IMR-90 (cell line): ENCODE results near the gene DCHS2. TPM values are rescaled to one million over a fixed set of nuclear protein-coding genes. Genes with fewer than 3 reads are reported as not detected.

Experiments
- ATAC-seq: fragments of 200-7000 bp; cut with Tn5 transposase; 2 replicates; pipeline ENCODE4 v1.9.1; 2020; ENCODE audit warnings: low read depth, mild to moderate bottlenecking, moderate library complexity
- BruUV-seq: library from RNA; stranded (reverse); fragments of 400-500 nt; replicated peaks from 2 replicates; lab custom pipeline; 2021; lab: Mats Ljungman, UMichigan
- CTCF ChIA-PET: fragments of 300-600 bp; formaldehyde crosslinking; extraction: SDS; loops from one replicate; lab custom pipeline; 2021; ENCODE audit warnings: antibody characterized with exemption; lab: Yijun Ruan, JAX
- POLR2A ChIA-PET: fragments of 300-600 bp; sonication (Branson Sonifier 250); formaldehyde crosslinking; loops from one replicate; lab custom pipeline; 2022; ENCODE audit warnings: antibody characterized with exemption; ENCODE audit not compliant: unreplicated experiment; lab: Charles Lee
- DNase-seq: peaks from one replicate; pipeline ENCODE4 v3.0.0; 2013
- H2AFZ ChIP-seq: replicated peaks from 2 replicates; pipeline ENCODE3; 2013; ENCODE audit warnings: low read length, mild to moderate bottlenecking; ENCODE audit not compliant: poor library complexity
- H2AK5ac ChIP-seq: 2 replicates; pipeline ENCODE4 v1.6.1; 2013; ENCODE audit warnings: low read depth, low read length, inconsistent platforms
- H2AK9ac ChIP-seq: replicated peaks from 2 replicates; pipeline ENCODE3; 2013; ENCODE audit warnings: mild to moderate bottlenecking, low read depth, low read length, moderate library complexity; ENCODE audit not compliant: poor library complexity
- H2BK120ac ChIP-seq: 2 replicates; pipeline ENCODE4 v1.6.1; 2013; ENCODE audit warnings: low read depth, low read length, inconsistent platforms
- H2BK15ac ChIP-seq: 3 replicates; pipeline ENCODE4 v1.6.1; 2013; ENCODE audit warnings: low read depth, low read length, inconsistent platforms
- H2BK20ac ChIP-seq: 2 replicates; pipeline ENCODE4 v1.6.1; 2013; ENCODE audit warnings: low read depth, mild to moderate bottlenecking, inconsistent platforms, low read length, moderate library complexity
- H2BK5ac ChIP-seq: 2 replicates; pipeline ENCODE4 v1.6.1; 2013; ENCODE audit warnings: mild to moderate bottlenecking, low read depth, low read length, inconsistent platforms; ENCODE audit not compliant: poor library complexity, severe bottlenecking
- H3K14ac ChIP-seq: replicated peaks from 2 replicates; pipeline ENCODE4 v1.6.1; 2013; ENCODE audit warnings: low read depth, low read length, inconsistent platforms
- H3K18ac ChIP-seq: 2 replicates; pipeline ENCODE4 v1.6.1; 2013; ENCODE audit warnings: low read depth, low read length, control low read depth
- H3K23ac ChIP-seq: 2 replicates; pipeline ENCODE4 v1.6.1; 2013; ENCODE audit warnings: low read depth, low read length, inconsistent platforms
- H3K27ac ChIP-seq: 2 replicates; pipeline ENCODE4 v1.5.1; 2013; ENCODE audit warnings: mild to moderate bottlenecking, control low read depth, low read length; ENCODE audit not compliant: insufficient read depth
- H3K27me3 ChIP-seq: 2 replicates; pipeline ENCODE4 v1.6.1; 2013; ENCODE audit warnings: low read length; ENCODE audit not compliant: control insufficient read depth, insufficient read depth
- H3K36me3 ChIP-seq: 2 replicates; pipeline ENCODE4 v1.6.1; 2013; ENCODE audit warnings: low read length, mixed read lengths; ENCODE audit not compliant: control insufficient read depth, insufficient read depth
- H3K4ac ChIP-seq: 2 replicates; pipeline ENCODE4 v1.6.1; 2013; ENCODE audit warnings: low read depth, low read length, inconsistent platforms
- H3K4me1 ChIP-seq: 2 replicates; pipeline ENCODE4 v1.6.1; 2013; ENCODE audit warnings: low read length, mixed read lengths; ENCODE audit not compliant: control insufficient read depth, insufficient read depth
- H3K4me2 ChIP-seq: 2 replicates; pipeline ENCODE4 v1.6.1; 2013; ENCODE audit warnings: low read depth, mild to moderate bottlenecking, control low read depth, low read length, moderate library complexity
- H3K4me3 ChIP-seq: 2 replicates; pipeline ENCODE4 v1.5.1; 2013; ENCODE audit warnings: low read depth, mild to moderate bottlenecking, control low read depth, low read length, moderate library complexity; ENCODE audit not compliant: insufficient read depth
- H3K56ac ChIP-seq: 2 replicates; pipeline ENCODE4 v1.6.1; 2013; ENCODE audit warnings: low read length, inconsistent platforms; ENCODE audit not compliant: insufficient read depth; ENCODE audit errors: extremely low read depth
- H3K79me1 ChIP-seq, 2 experiments: 2 replicates each; pipeline ENCODE4 v1.6.1; 2013; ENCODE audit warnings: low read length in 2 of 2, inconsistent platforms in 1 of 2, low read depth in 1 of 2
- H3K9ac ChIP-seq: 2 replicates; pipeline ENCODE4 v1.6.1; 2013; ENCODE audit warnings: low read depth, low read length, control low read depth
- H3K9me1 ChIP-seq: 2 replicates; pipeline ENCODE4 v1.6.1; 2013; ENCODE audit warnings: low read length, inconsistent platforms; ENCODE audit not compliant: insufficient read depth
- H3K9me3 ChIP-seq: 2 replicates; pipeline ENCODE4 v1.6.1; 2013; ENCODE audit warnings: low read length; ENCODE audit not compliant: control insufficient read depth, insufficient read depth
- H4K20me1 ChIP-seq: 2 replicates; pipeline ENCODE4 v1.6.1; 2013; ENCODE audit warnings: low read length, inconsistent platforms; ENCODE audit not compliant: insufficient read depth
- H4K5ac ChIP-seq: 2 replicates; pipeline ENCODE4 v1.6.1; 2013; ENCODE audit warnings: mild to moderate bottlenecking, low read depth, low read length, control low read depth
- H4K8ac ChIP-seq, 2 experiments: 2 replicates each; pipeline ENCODE4 v1.6.1; 2013; ENCODE audit warnings: low read depth in 2 of 2, low read length in 2 of 2, control low read depth in 1 of 2, inconsistent platforms in 1 of 2
- H4K91ac ChIP-seq: 2 replicates; pipeline ENCODE4 v1.6.1; 2013; ENCODE audit warnings: low read depth, low read length, inconsistent platforms; ENCODE audit not compliant: insufficient read depth
- BHLHE40 ChIP-seq: fragments of 150-350 bp; IDR thresholded peaks from 2 replicates; pipeline ENCODE4 v1.6.1; 2016; ENCODE audit warnings: mild to moderate bottlenecking, low read depth, low read length
- ELK1 ChIP-seq: fragments of 150-350 bp; IDR thresholded peaks from 2 replicates; pipeline ENCODE4 v1.6.1; 2016; ENCODE audit warnings: low read depth, mild to moderate bottlenecking, low read length, moderate library complexity, borderline replicate concordance
- MXI1 ChIP-seq: IDR thresholded peaks from 2 replicates; pipeline ENCODE4 v1.6.1; 2012; ENCODE audit warnings: low read depth, mild to moderate bottlenecking, low read length, moderate library complexity, borderline replicate concordance
- RFX5 ChIP-seq: IDR thresholded peaks from 2 replicates; pipeline ENCODE4 v1.8.0; 2012; ENCODE audit warnings: low read depth, mild to moderate bottlenecking, low read length, moderate library complexity
- WGBS, 2 experiments: methylation state at CpG; one replicate each; pipeline versions ENCODE4 v1.1.5 to v1.1.7; 2013; ENCODE audit warnings: missing lambda C conversion rate in 2 of 2; ENCODE audit not compliant: insufficient read length in 1 of 2; ENCODE audit errors: extremely low coverage in 2 of 2; 5-methylcytosine and 5-hydroxymethylcytosine counted together
- dilution Hi-C: fragments of 300-500 bp; cut with HindIII; formaldehyde crosslinking; loops from one replicate; pipeline ENCODE4 v1.14.3; 2018; ENCODE audit warnings: low sequenced_read_pairs; ENCODE audit not compliant: unreplicated experiment
- in situ Hi-C: fragments of 300-500 bp; cut with MboI; formaldehyde crosslinking; loops from 3 replicates; pipeline ENCODE4 v1.14.3; 2019; ENCODE audit warnings: low sequenced_read_pairs, inconsistent platforms, mixed read lengths
- intact Hi-C: fragments of 100-400 bp; cut with micrococcal nuclease; formaldehyde crosslinking; loops from 2 replicates; pipeline ENCODE4 v1.10.0; 2022
- polyA plus RNA-seq, 3 experiments: library from polyadenylated mRNA; depleted of rRNA; stranded (reverse); fragments of >200 nt; gene quantifications; 2 replicates each; pipeline ENCODE4 v1.2.3, GENCODE V29; 2012; ENCODE audit warnings: low replicate concordance in 1 of 3
- total RNA-seq: library from RNA; depleted of rRNA; stranded (reverse); fragments of >200 nt; gene quantifications from 2 replicates; pipeline ENCODE4 v1.2.3, GENCODE V29; 2012

DCHS2 gene
- total and polyA plus RNA-seq, 2 of the 4 experiments (the other 2 are of a cell fraction) = not detected

- H3K79me1 ChIP-seq = no peaks in the 10 kb centered on the region
- CTCF ChIA-PET = no interaction called here
- DNase-seq = no peak
- no peak overlapping the region for H3K27ac ChIP-seq
- no peak overlapping the region for H3K9ac ChIP-seq
- intact Hi-C loops = no loop called here
- no peaks in the 10 kb centered on the region for H3K27me3 ChIP-seq
- H3K36me3 ChIP-seq = no peaks in the 10 kb centered on the region
- H4K91ac ChIP-seq = no peak overlapping the region
- H4K20me1 ChIP-seq = no peaks in the 10 kb centered on the region
- H2AK9ac ChIP-seq = no peak overlapping the region
- TF ChIP-seq ELK1 (no peak), BHLHE40 (no peak), MXI1 (no peak), RFX5 (no peak)
- ATAC-seq = no peak
- no peak overlapping the region for H3K14ac ChIP-seq
- no peak overlapping the region for H3K56ac ChIP-seq
- dilution Hi-C loops = no loop called here
- H2AFZ ChIP-seq = no peak overlapping the region
- no peak overlapping the region for H3K18ac ChIP-seq
- H2BK20ac ChIP-seq = no peak overlapping the region
- no CpG with 5 or more reads among the region's 2 CpGs for WGBS, 2 experiments
- H2AK5ac ChIP-seq = no peak overlapping the region
- H3K4me3 ChIP-seq = no peak overlapping the region
- H3K9me1 ChIP-seq = no peaks in the 10 kb centered on the region
- no peak overlapping the region for H2BK15ac ChIP-seq
- H2BK120ac ChIP-seq = no peak overlapping the region
- no TSS peak for BruUV-seq
- H3K4me2 ChIP-seq = no peak overlapping the region
- H3K4ac ChIP-seq = no peak overlapping the region
- H3K9me3 ChIP-seq = no peaks in the 10 kb centered on the region
- no peak overlapping the region for H4K8ac ChIP-seq
- no peak overlapping the region for H3K23ac ChIP-seq
- no peak overlapping the region for H2BK5ac ChIP-seq
- H3K4me1 ChIP-seq = no peaks in the 10 kb centered on the region
- H4K5ac ChIP-seq = no peak overlapping the region
- in situ Hi-C loops = no loop called here
- POLR2A ChIA-PET = no interaction called here
These were observed 13.5 kb downstream of the DCHS2 start for GRCh38 chr4:154478128-154478527.
